GM21825 (cell line): ENCODE results near the gene KCNQ2.
"Not testable (repeated sequence)": the region's sequence is repeated elsewhere in the genome, so short reads cannot be mapped to it uniquely, and the experiment has no call there.

ENCODE experiments used
- ATAC-seq: cut with Tn5 transposase; IDR thresholded peaks from one replicate; pipeline ENCODE4 v1.9.1; 2021; ENCODE audit warnings: mild to moderate bottlenecking, moderate library complexity; ENCODE audit not compliant: unreplicated experiment

Gene KCNQ2

GRCh38 chr20:63394069-63394919, 78.2 kb downstream of the KCNQ2 start:
- ATAC-seq: no peak

DNA sequence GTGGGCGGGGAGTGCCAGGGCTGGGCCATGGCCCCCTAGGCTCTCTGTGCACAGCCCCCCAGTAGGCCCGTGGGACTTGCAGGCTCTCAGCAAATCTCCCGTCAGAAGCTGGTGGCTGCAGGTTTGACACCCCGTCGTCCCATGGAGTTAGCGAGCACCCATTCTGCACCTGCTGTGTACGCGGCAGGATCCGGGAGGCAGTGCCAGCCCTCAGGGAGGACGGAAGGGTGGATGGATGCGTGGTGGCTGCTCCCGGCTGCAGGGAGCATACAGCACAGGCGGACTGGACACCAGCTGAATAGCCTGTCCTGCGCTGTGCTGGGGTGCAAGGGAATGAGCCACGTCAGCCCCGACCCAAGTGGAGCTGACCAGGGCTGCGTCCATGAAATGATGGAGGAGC, 78.9 kb downstream of the KCNQ2 start:
- ATAC-seq: no peak

DNA sequence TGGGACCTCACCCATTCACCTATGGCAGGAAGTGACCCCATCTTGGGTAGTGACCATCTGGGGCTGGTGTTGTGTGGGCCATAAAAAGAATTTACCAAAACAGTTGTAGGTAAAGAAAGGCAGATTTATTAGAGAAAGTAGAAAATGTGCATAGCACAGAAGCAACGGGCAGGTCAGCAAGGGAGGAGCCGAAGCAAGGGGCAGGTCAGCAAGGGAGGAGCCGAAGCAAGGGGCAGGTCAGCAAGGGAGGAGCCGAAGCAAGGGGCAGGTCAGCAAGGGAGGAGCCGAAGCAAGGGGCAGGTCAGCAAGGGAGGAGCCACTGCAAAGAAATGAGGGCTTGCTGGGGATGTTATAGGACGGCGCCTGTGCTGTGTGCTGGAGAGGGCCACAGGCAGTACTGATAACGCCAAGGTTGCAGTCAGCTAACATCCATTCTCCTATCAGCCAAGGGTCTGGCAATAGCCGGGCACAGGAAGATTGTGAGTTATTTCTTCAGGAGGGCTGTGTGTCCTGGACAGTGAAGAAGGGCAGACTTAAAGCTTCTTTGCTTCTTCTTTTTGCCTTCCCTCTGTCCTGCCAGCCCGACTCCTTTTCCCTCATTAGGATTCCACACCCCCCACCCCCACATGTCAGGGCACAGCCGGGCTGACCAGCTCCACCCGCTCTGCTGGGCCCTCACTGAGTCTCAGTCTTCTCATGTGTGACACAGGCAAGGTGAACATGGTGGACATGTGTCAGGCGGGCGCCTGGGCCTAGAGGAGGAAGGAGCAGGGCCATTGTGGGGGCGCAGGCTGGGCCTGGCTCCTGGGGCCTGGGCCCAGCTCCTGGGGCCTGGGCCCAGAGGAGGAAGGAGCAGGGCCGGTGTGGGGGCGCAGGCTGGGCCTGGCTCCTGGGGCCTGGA, 79.7 kb downstream of the KCNQ2 start:
- no peak for ATAC-seq

GRCh38 chr20:63387917-63388316, 84.5 kb downstream of the KCNQ2 start:
- no peak for ATAC-seq

DNA sequence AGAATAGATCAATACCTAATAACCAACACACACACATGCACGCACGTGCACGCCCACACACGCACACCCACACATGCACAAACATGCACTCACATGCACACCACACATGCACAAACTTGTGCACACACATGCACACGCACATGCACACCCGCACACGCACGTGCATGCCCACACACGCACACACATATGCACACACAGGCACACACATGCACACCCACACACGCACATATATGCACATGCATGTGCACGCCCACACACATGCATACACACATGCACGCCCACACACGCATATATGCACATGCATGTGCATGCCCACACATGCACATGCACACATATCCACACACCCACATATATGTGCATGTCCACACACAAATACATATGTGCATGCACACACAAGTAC, 85.1 kb downstream of the KCNQ2 start:
- no peak for ATAC-seq

- no peak for ATAC-seq
Measured at GRCh38 chr20:63386491-63386890, 86.0 kb downstream of the KCNQ2 start.

DNA sequence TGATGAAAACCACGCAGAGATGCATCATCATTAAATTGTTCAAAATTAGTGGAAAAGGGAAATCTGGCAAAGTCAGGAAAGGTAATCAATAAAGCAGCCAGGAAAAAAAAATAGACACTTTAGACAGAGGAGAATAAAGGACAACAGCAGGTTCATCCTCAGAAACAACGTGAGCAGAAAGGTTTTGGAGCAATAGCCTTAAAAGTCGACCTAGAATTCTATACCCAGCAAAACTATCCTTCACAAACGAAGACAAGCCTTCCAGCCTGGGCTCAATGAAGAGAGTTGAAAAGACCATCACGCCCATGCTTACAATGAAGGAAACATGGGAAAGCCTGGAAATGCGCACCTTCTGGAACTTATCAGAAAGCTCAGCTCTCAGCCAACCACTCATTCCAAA, 86.6 kb downstream of the KCNQ2 start:
- no peak for ATAC-seq

GRCh38 chr20:63384336-63384735, 88.1 kb downstream of the KCNQ2 start:
- ATAC-seq: no peak

GRCh38 chr20:63383556-63383955, 88.9 kb downstream of the KCNQ2 start:
- no peak for ATAC-seq

GRCh38 chr20:63382551-63383300, 89.7 kb downstream of the KCNQ2 start:
- no peak for ATAC-seq

GRCh38 chr20:63381781-63382431, 90.5 kb downstream of the KCNQ2 start:
- ATAC-seq: no peak

DNA sequence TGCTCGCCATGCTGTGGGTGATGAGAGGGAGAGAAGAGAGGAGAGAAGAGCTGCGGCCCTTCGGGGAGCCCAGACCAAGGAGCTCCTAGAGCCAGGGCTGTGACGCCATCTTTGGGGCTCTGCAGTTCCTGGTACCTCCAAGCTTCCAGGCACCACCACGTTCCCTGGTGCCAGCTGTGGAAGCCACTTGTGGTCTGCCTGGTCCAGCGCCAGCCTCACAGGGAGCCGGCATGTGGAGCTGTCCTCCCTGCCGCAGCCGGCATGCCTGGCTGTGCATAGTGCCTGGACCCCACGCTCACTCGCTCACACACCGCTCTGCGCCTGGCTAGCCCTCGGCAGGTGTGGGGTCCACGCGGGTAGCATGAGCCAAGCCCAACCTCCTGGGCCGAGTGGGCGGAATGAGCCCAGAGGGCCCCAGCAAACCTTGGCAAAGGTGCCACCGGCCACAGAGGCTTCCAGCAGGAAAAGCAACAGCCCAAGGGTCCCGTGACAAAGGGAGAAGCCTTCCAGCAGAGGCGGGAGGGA, 92.0 kb downstream of the KCNQ2 start:
- ATAC-seq: no peak

- ATAC-seq: not testable (repeated sequence)
Measured at GRCh38 chr20:63379872-63380271, 92.6 kb downstream of the KCNQ2 start.

DNA sequence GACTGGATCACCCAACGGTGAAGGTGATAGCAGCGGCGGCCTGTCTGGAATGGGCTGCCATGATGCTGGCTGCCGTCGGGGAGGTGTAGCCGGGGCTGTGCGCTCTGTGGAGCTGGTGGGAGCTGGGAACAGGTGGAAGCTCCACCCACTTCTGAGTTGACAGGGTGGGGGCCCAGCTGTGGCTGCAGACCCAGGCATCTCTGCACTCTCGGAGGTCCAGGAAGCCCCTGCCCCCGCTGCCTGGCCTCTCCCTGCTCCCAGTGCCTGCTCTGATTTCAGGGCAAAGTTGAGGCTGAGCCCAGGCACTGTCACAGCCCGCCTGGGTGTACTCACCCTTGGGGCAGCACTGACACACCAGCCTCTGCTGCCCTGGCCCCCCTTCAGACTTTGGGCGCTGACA, 93.2 kb downstream of the KCNQ2 start:
- ATAC-seq: no peak

DNA sequence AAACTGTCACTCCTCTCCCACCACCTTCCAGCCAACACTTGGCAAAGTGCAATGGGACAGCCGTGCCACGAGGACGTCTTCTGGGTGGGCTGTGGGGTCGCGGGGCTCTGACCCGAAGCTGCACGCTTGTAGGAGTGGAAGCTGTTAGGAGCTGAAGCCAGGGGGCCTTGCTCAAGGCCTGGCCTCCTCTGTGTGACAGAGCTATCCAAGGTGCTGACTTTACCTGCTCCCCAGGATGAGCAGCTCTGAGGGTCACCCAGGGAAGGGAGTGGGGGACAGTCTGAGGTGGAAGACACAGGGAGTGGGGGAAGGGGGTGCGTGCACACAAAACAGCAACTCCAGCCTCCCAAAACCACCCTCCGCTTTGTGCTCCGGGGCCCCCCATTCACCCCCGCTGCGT, 93.8 kb downstream of the KCNQ2 start:
- no peak for ATAC-seq

DNA sequence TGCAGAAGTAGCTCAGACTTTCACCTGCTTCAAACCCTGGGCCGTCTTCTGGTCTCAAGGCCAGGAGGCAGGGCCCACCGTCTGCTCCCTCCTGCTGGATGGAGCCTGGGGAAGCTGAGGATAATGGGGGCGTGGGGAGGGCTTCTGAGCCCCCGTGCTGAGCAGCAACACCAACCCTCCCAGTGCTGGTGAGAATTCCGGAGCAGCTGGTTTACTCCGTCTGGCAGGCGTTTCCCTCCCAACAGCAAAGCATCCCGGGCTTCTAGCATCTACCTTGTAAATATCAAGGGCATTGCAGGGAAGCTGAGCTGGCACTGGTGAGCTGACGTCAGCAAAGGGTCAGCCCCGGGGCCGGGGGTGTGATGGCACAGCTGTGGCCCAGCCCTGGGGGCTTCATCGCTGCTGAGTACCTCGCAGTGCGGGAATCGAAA, 94.5 kb downstream of the KCNQ2 start:
- no peak for ATAC-seq

- ATAC-seq: no peak
Measured at GRCh38 chr20:63377256-63377941, 95.1 kb downstream of the KCNQ2 start.

GRCh38 chr20:63376283-63377250, 95.9 kb downstream of the KCNQ2 start:
- ATAC-seq: no peak

DNA sequence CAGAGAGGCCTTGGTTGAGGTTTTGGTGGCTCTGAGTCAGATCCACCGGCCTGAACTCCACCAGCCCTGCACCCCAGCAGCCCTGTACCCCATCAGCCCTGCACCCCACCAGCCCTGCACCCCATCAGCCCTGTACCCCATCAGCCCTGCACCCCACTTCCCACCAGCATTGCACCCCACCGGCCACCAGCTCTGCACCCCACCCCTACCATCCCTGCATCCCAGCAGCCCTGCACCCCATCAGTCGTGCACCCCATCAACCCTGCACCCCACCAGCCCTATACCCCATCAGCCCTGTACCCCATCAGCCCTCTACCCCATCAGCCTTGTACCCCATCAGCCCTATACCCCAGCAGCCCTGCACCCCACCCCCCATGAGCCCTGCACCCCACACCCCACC, 97.0 kb downstream of the KCNQ2 start:
- no peak for ATAC-seq
